CD4-positive, alpha-beta T cell treated with Interleukin-17A for 4 hours (primary cell): ENCODE results near the gene EID2.
A peak's percentile ranks its signal among the peaks of the same experiment; 100 is the strongest.

ENCODE experiments used
- DNase-seq: peaks from one replicate; pipeline ENCODE4 v3.0.0-alpha.2; 2020; ENCODE audit warnings: mixed read lengths

EID2 gene

DNA sequence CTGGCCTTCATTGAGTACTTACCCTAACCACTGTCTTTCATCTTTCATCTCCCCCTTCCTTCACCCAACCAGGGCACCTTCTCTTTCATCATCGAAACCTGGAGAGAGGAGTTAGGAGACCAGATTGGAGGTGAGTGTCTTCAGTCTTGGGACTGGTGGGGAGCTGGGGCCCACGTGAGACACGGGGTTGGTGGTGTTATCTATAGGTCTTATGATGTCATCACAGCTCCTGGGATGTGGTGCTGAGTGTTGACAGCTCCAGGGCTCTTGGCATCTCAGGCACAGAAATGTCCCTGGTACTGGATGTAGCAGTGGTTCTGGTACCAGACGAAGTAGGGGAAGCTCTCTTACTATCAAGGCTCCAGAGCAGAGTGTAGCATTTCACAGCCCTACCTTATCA, 39.4 kb downstream of the EID2 start:
- DNase-seq: no peak

DNA sequence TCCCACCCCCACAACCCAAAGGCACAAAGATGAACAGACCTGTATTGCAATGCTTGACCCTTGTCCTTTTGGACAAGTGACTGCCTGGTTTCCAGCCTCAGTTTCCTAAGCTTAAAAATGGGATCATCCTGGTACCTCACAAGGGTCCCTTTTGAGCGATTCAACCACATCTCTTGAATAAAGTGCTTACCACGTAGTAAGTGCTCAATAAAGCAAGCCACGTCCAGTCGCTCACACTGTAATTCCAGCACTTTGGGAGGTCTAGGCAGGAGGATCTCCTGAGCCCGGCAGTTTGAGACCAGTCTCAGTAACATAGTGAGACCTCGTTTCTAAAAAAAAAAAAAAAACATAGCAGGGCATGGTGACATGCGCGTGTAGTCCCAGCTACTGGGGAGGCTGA, 40.0 kb downstream of the EID2 start:
- no peak for DNase-seq

DNA sequence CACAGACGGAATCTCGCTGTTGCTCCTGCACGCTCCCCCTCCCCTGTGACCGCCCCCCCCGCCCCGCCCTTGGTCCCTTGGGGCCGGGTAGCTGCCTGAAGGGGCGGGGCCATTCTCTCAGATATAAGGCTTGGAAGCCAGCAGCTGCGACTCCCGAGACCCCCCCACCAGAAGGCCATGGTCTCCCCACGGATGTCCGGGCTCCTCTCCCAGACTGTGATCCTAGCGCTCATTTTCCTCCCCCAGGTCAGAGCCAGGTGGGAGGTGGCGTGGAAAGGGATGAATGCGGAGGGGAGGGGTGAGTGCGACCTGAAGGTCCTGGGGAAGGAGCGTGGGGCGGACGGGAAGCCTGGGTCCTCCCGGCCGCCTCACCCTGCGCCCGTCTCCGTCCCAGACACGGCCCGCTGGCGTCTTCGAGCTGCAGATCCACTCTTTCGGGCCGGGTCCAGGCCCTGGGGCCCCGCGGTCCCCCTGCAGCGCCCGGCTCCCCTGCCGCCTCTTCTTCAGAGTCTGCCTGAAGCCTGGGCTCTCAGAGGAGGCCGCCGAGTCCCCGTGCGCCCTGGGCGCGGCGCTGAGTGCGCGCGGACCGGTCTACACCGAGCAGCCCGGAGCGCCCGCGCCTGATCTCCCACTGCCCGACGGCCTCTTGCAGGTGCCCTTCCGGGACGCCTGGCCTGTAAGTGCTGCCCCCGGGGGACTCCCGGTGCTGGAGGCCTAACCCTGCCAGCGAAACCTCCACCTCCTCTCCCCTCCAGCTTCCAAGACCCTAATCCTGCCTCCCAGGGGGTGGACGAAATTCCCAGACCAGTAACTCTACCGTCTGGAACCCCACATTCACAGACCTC, 40.9 kb downstream of the EID2 start, which contains the start of gene DLL3:
Gene DLL3, plus strand, starts transcription at position 150 of the 845 bp plus-strand sequence. Its CDS starts 28 bp downstream, at position 178.
- no peak for DNase-seq

DNA sequence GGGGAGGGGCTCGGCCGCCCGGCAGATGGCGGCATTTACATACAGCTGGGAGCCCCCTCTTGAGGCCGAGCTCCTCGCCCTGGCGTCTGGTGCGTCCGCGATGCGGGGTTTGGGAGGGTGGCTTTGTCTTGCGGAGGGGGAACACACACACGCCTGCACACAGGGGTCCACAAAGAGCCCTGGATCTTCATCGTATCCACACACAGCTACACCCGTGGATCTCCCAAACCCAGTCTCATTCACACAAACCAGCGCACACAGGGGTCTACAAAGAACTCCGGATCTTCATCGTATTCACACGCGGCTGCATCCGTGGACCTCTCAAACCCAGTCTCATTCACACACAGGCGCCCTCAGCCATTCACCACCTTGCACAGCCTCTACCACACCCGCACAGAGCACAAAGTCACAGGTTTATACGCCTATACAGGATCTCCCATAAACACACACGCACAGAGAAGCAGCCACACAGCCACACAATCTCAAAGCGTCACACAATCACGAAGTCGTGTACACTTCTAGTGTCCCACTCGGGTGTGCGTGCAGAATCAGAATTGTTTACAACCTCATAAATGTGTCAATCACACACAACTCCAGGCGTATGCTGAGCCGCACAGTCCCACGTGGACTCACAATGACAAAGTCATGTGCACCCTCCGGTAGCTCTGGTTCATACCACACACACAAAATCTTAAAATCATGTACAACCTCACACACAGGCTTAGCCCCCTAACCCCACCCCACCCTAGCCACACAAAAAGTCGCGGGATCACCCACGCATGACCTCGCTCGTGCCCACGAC, 41.8 kb downstream of the EID2 start:
- peak; percentile 47 for DNase-seq

DNA sequence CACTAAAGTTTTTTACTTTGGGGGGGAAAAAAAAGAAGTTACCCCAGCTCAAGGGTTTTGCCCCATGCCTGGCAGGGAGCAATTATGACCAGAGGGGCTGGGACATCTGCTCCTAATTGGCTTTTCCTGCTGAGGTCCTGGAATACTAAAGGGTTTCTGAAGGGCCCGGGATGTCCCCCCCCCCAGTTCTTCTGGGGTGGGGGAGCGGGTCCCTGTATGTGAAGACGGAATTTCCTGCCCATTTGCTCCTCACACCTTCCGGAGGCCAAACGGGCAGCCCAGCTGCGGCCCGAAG, 42.3 kb downstream of the EID2 start:
- no peak for DNase-seq

DNA sequence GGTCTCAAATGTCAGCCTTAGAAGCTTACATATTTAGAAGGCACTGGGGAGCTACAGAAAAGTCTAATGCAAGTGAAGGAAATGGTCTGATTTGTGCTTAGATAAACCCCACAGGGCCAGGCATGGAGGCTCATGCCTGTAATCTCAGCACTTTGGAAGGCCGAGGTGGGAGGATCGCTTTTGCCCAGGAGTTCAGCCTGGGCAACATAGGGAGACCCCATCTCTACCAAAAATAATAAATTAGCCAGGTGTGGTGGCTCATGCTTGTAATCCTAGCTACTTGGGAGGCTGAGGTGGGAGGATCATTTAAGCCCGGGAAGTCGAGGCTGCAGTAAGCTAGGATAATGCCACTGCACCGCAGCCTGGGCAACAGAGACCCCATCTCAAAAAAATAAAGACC, 43.9 kb downstream of the EID2 start:
- no peak for DNase-seq

DNA sequence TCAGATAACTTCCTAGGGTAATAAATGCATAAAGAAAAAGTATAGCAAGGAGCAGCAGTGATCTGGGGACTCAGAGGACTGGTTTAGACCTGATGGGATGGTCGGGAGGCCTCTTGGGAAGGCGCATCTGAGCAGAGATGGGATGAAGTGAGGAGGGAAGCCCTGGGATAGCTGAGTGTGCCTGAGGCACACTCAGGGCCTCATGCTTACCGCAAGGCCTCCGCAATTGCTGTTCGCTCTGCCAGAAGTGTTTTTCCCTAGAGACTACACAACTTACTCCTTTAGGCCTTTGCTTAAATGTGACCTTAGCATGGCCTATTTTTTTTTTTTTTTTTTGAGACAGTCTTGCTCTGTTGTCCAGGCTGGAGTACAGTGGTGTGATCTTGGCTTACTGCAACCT, 45.3 kb downstream of the EID2 start:
- DNase-seq: no peak

DNA sequence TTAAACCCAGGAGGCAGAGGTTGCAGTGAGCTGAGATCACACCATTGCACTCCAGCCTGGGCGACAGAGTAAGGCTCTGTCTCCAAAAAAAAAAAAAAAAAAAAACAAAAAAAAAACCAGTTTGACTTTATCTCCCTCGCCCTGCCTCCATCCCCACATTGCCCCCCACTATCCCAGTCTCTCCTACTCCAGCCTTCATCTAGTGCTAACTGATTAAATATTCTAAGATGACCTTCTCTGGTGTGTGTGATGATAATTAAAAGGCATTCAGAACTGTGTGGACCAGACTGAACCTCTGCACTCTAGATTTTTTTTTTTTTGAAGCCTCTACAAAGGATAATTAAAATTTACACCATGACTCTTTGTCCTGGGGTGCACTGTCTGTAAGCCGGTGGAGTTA, 47.2 kb downstream of the EID2 start:
- no peak for DNase-seq

DNA sequence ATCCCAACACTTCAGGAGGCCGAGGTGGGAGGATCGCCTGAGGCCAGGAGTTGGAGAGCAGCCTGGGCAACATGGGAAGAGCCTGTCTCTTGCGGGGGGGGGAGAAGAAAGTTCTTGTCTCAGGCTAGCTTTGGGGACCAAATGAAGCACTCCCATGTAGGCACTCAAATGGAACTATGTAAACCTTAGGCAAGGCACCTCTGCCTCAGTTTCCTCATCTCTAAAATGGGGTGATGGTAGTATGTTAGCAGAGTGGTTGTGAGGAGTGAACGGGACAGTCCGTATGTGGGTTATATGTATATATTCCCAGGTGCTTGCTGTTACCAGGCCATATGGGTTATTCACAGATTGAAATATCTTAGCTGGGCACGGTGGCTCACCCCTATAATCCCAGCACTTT, 47.7 kb downstream of the EID2 start:
- DNase-seq: no peak

DNA sequence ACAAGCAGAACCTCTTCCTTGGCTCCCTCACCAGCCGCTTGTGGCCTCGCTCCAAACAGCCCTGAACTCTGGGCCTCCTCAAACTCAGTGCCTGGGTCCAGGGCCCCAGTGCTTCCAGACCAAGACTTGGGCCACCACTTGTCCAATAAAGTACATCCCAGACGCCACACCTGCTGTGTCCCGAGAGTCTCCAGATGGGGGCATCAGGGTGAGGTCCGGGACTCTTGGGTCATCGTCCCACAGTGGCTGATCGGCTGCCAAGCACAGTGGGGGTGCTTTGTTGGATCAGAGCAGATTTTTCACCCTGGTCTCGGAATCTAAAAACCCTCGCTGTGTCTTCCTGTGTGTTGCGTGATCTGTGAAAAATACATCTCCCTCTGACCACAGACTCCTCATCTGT, 50.2 kb downstream of the EID2 start:
- DNase-seq: no peak
